ENCODE results near the gene CEP112. TPM values are rescaled to one million over a fixed set of nuclear protein-coding genes. Genes with fewer than 3 reads are reported as not detected.

The CEP112 gene
- total and polyA plus RNA-seq, 9 of the 15 experiments (the other 6 are each of a cell fraction or from before 2014, with no cell fraction given), result 0.84 TPM; not detected in 8

DNA sequence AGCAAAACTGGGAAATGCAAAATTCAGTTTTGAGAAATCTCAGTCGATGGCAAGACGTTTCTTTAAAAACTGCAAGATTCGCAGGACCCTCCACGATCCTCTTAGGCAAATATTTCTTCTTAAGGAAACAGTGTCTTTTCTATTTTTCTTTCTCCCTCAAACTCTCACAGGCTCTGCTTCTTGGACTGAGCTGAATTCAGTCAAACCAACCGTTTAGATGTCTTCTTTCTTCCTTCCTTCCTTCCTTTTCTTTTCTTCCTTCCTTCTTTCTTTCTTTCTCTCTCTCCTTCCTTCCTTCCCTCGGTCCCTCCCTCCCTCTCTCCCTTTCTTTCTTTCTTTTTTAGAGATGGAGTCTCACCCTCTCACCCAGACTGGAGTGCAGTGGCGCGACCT is 563.3 kb downstream of the CEP112 start:
- Histone ChIP-seq H3K4me3 (no peak overlapping the region), H2AFZ (ENCODE audit: low read depth, low read length) (no peak overlapping the region), H3K9ac (ENCODE audit: insufficient read depth in 1 of 2, low read depth in 2 of 2, low read length in 2 of 2) (no peak overlapping the region), H3K79me2 (ENCODE audit: control insufficient read depth, insufficient read depth, low read length) (no peaks in the 10 kb centered on the region), H3K36me3 (ENCODE audit: control insufficient read depth, insufficient read depth, low read length) (no peaks in the 10 kb centered on the region), H3K9me1 (ENCODE audit: control insufficient read depth, insufficient read depth, low read length) (no peaks in the 10 kb centered on the region), H3K9me3 (replicated peaks; ENCODE audit: control insufficient read depth, insufficient read depth, low read depth, low read length) (no peaks in the 10 kb centered on the region), H3K27ac (ENCODE audit: extremely low read depth, low read depth, low read length) (no peak overlapping the region), H3K4me1 (replicated peaks in 1 of 2; ENCODE audit: control insufficient read depth in 2 of 2, insufficient read depth in 2 of 2, low read length in 2 of 2) (no peaks in the 10 kb centered on the region), H3K4me2 (ENCODE audit: insufficient read depth, low read length) (no peak overlapping the region), H3K27me3 (ENCODE audit: control insufficient read depth in 2 of 2, insufficient read depth in 2 of 2, low read length in 2 of 2) (peaks cover 13 to 25% of the 10 kb centered on the region in 2 experiments; a peak in 3 of 5 replicates), H4K20me1 (replicated peaks; ENCODE audit: control insufficient read depth, insufficient read depth, low read length) (no peaks in the 10 kb centered on the region)
- in situ Hi-C loops (cut with MboI) (no loop called here), intact Hi-C loops (cut with micrococcal nuclease) (no loop called here)
- no peak for DNase-seq (ENCODE audit: extremely low read depth in 1 of 4, low spot score in 3 of 4)
- ChIA-PET POLR2A (interaction anchor here (0.7 kb wide), 1 partner anchor 13 kb away, joined by 3 read pairs; no protein-coding TSS in a partner anchor), CTCF (ENCODE audit: low intra/inter-chr PET ratio) (no interaction called here)
- 2% methylated on average over 6 of the region's 8 CpGs for WGBS (ENCODE audit: insufficient coverage, low coverage, missing lambda C conversion rate)
- FAIRE-seq, result no peak
- no peak for ATAC-seq
- TF ChIP-seq, protein P1, sequence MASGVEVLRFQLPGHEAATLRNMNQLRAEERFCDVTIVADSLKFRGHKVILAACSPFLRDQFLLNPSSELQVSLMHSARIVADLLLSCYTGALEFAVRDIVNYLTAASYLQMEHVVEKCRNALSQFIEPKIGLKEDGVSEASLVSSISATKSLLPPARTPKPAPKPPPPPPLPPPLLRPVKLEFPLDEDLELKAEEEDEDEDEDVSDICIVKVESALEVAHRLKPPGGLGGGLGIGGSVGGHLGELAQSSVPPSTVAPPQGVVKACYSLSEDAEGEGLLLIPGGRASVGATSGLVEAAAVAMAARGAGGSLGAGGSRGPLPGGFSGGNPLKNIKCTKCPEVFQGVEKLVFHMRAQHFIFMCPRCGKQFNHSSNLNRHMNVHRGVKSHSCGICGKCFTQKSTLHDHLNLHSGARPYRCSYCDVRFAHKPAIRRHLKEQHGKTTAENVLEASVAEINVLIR (CRISPR knock-in tag; IDR thresholded peaks at IDR 0.05), result no peak
- TF ChIP-seq MAZ (CRISPR knock-in tag; conservative IDR thresholded peaks at IDR 0.05 in 1 of 2, IDR thresholded peaks at IDR 0.05 in 1 of 2) (no peak), POLR2A (conservative IDR thresholded peaks at IDR 0.05) (no peak), PTRF (tag; IDR thresholded peaks at IDR 0.05) (no peak), EWSR1 (IDR thresholded peaks at IDR 0.05; ENCODE audit: borderline replicate concordance, low read depth, partially characterized antibody) (no peak), PML (IDR thresholded peaks at IDR 0.05; ENCODE audit: low read length) (no peak), HNRNPL (IDR thresholded peaks at IDR 0.05; ENCODE audit: low read depth, low read length) (no peak), CC2D1A (IDR thresholded peaks at IDR 0.05) (no peak), KLF13 (tag; IDR thresholded peaks at IDR 0.05; ENCODE audit: borderline replicate concordance, low read depth) (no peak), SOX6 (IDR thresholded peaks at IDR 0.05) (no peak), TCF7L2 (IDR thresholded peaks at IDR 0.05; ENCODE audit: low read depth, low read length) (no peak)
- TF ChIP-seq, protein P2, sequence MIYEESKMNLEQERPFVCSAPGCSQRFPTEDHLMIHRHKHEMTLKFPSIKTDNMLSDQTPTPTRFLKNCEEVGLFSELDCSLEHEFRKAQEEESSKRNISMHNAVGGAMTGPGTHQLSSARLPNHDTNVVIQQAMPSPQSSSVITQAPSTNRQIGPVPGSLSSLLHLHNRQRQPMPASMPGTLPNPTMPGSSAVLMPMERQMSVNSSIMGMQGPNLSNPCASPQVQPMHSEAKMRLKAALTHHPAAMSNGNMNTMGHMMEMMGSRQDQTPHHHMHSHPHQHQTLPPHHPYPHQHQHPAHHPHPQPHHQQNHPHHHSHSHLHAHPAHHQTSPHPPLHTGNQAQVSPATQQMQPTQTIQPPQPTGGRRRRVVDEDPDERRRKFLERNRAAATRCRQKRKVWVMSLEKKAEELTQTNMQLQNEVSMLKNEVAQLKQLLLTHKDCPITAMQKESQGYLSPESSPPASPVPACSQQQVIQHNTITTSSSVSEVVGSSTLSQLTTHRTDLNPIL (CRISPR knock-in tag; IDR thresholded peaks at IDR 0.05), result no peak
- TF ChIP-seq, protein P3, sequence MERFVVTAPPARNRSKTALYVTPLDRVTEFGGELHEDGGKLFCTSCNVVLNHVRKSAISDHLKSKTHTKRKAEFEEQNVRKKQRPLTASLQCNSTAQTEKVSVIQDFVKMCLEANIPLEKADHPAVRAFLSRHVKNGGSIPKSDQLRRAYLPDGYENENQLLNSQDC (CRISPR knock-in tag; IDR thresholded peaks at IDR 0.05), result no peak
- TF ChIP-seq, protein P4, sequence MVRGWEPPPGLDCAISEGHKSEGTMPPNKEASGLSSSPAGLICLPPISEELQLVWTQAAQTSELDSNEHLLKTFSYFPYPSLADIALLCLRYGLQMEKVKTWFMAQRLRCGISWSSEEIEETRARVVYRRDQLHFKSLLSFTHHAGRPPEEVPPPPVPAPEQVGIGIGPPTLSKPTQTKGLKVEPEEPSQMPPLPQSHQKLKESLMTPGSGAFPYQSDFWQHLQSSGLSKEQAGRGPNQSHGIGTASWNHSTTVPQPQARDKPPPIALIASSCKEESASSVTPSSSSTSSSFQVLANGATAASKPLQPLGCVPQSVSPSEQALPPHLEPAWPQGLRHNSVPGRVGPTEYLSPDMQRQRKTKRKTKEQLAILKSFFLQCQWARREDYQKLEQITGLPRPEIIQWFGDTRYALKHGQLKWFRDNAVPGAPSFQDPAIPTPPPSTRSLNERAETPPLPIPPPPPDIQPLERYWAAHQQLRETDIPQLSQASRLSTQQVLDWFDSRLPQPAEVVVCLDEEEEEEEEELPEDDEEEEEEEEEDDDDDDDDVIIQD (CRISPR knock-in tag; IDR thresholded peaks at IDR 0.05), result no peak
- no TSS peak for BruUV-seq (replicated peaks)
